Body of pancreas (tissue), 4 donors: Measurements from ENCODE around the gene CUEDC1. TPM values are rescaled to one million over a fixed set of nuclear protein-coding genes. Genes with fewer than 3 reads are reported as not detected.

Experiments used
- ATAC-seq: fragments of 150-250 bp; one replicate; pipeline ENCODE4 v1.9.1; 2016
- DNase-seq, 4 donors: peaks; one replicate each; pipeline ENCODE4 v3.0.0-alpha.2; 2019
- H3K27ac ChIP-seq, 4 donors: fragments of 200-600 bp; sonication (generic); 1 replicate in 3 of 4; 2 replicates in 1 of 4; pipeline versions ENCODE4 v1.5.1 to v1.6.1; 2016 to 2019; ENCODE audit warnings: mild to moderate bottlenecking in 1 of 4, mixed read lengths in 1 of 4, moderate library complexity in 1 of 4
- H3K27me3 ChIP-seq, 2 donors: fragments of 200-600 bp; sonication (generic); one replicate each; pipeline ENCODE4 v1.6.0; 2016; ENCODE audit warnings: mild to moderate bottlenecking in 1 of 2
- H3K36me3 ChIP-seq, 2 donors: fragments of 200-600 bp; sonication (generic); replicated peaks in 1 of 2; 2 replicates each; pipeline ENCODE4 v1.5.1; 2016; ENCODE audit warnings: low read depth in 2 of 2; ENCODE audit not compliant: insufficient read depth in 1 of 2
- H3K4me1 ChIP-seq: fragments of 200-600 bp; sonication (generic); one replicate; pipeline ENCODE4 v1.6.0; 2016
- H3K4me3 ChIP-seq, 2 donors: fragments of 200-600 bp; sonication (generic); 1 replicate in 1 of 2; 2 replicates in 1 of 2; pipeline ENCODE4 v1.5.1; 2016 to 2019
- H3K9me3 ChIP-seq, 3 donors: fragments of 200-600 bp; sonication (generic); 1 replicate in 2 of 3; 2 replicates in 1 of 3; pipeline ENCODE4 v1.5.1; 2016
- CTCF ChIP-seq, 7 experiments: fragments of 450-650 bp in 4 of 7; fragments of 200-600 bp in 3 of 7; sonication (generic) in 3 of 7; IDR thresholded peaks; one replicate each; pipeline ENCODE4 v1.5.1; 2016 to 2019; ENCODE audit warnings: antibody characterized with exemption in 7 of 7
- POLR2A ChIP-seq, 3 donors: fragments of 450-650 bp; IDR thresholded peaks; one replicate each; pipeline ENCODE4 v1.6.1; 2016; ENCODE audit warnings: antibody characterized with exemption in 3 of 3, mild to moderate bottlenecking in 2 of 3
- WGBS, 2 donors: methylation state at CpG; one replicate each; pipeline ENCODE4 v1.1.5; 2017; 5-methylcytosine and 5-hydroxymethylcytosine counted together
- intact Hi-C: fragments of 100-400 bp; cut with DNase I; formaldehyde crosslinking; loops from one replicate; pipeline ENCODE4 v1.15.1; 2023
- total RNA-seq, 2 donors: library from RNA; depleted of rRNA; stranded (reverse); fragments of >200 nt; gene quantifications; one replicate each; pipeline ENCODE4 v1.1.0, GENCODE V29; 2016

The CUEDC1 gene
- total RNA-seq, 2 donors from 2014 or later = 35.8 to 48.1 TPM

- Histone ChIP-seq H3K9me3 (no peaks in the 10 kb centered on the region), H3K4me3 (no peak overlapping the region), H3K27me3 (no peaks in the 10 kb centered on the region), H3K36me3 (no peaks in the 10 kb centered on the region), H3K4me1 (peaks cover 38% of the 10 kb centered on the region), H3K27ac (peak overlapping the region in 1 of 4 donors; percentile 79)
- DNase-seq = no peak
- intact Hi-C loops = no loop called here
- no peak for ATAC-seq
- WGBS, 2 donors = 88 to 91% methylated on average over 16 of the region's 16 CpGs
- TF ChIP-seq POLR2A (IDR thresholded peaks at IDR 0.05) (no peak), CTCF (IDR thresholded peaks at IDR 0.05) (no peak)
These were observed 81.8 kb downstream of the CUEDC1 start for GRCh38 chr17:57873261-57874057.

- intact Hi-C loops = no loop called here
- Histone ChIP-seq H3K4me3 (no peak overlapping the region), H3K9me3 (no peaks in the 10 kb centered on the region), H3K4me1 (peaks cover 47% of the 10 kb centered on the region), H3K36me3 (no peaks in the 10 kb centered on the region), H3K27ac (no peak overlapping the region), H3K27me3 (no peaks in the 10 kb centered on the region)
- no peak for ATAC-seq
- TF ChIP-seq POLR2A (IDR thresholded peaks at IDR 0.05) = no peak
- no peak for TF ChIP-seq CTCF (IDR thresholded peaks at IDR 0.05)
- DNase-seq = no peak
- WGBS, 2 donors = 72 to 88% methylated on average over 12 to 14 of the region's 14 CpGs
These were observed 82.7 kb downstream of the CUEDC1 start for GRCh38 chr17:57872536-57872935.

- DNase-seq = peak in 2 of 4 donors; percentile 38 to 73
- H3K27me3 ChIP-seq = no peaks in the 10 kb centered on the region
- no peaks in the 10 kb centered on the region for H3K36me3 ChIP-seq
- WGBS, 2 donors = 76 to 84% methylated on average over 8 of the region's 8 CpGs
- H3K4me1 ChIP-seq = peaks cover 54% of the 10 kb centered on the region
- no peak for ATAC-seq
- H3K4me3 ChIP-seq = no peak overlapping the region
- intact Hi-C loops = no loop called here
- H3K27ac ChIP-seq = peak overlapping the region in 1 of 4 donors; percentile 41
- TF ChIP-seq POLR2A (IDR thresholded peaks at IDR 0.05) (no peak), CTCF (IDR thresholded peaks at IDR 0.05) (no peak)
- H3K9me3 ChIP-seq = no peaks in the 10 kb centered on the region
These were observed 83.3 kb downstream of the CUEDC1 start for GRCh38 chr17:57871863-57872262.

DNA sequence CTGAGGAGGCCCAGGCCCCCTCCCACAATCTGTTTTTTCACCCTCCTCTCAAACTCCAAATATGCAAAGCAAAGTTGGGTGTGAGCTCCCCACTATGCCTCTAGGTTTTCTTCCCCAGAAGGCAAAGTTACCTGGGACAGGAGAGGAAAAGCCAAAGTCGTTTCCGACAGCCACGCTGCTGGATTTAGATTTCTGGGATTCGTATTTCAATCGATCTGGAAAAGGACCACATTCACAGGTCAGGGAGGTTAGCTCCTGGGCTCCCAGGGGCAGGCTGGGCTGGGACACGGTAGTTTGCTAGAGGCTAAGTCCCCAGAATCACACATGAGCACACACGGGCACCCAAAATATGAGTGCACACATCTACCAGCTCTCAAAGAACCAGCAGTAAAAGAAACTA is 84.1 kb downstream of the CUEDC1 start:
- H3K4me1 ChIP-seq = peaks cover 54% of the 10 kb centered on the region
- no peak overlapping the region for H3K27ac ChIP-seq
- H3K4me3 ChIP-seq = no peak overlapping the region
- WGBS, 2 donors = 79 to 82% methylated on average over 7 of the region's 7 CpGs
- ATAC-seq (no peak), DNase-seq (no peak)
- intact Hi-C loops = no loop called here
- TF ChIP-seq POLR2A (IDR thresholded peaks at IDR 0.05) (no peak), CTCF (IDR thresholded peaks at IDR 0.05) (no peak)
- no peaks in the 10 kb centered on the region for H3K36me3 ChIP-seq
- no peaks in the 10 kb centered on the region for H3K9me3 ChIP-seq
- no peaks in the 10 kb centered on the region for H3K27me3 ChIP-seq

- ATAC-seq = no peak
- H3K4me1 ChIP-seq = peaks cover 45% of the 10 kb centered on the region
- intact Hi-C loops = no loop called here
These were observed 85.0 kb downstream of the CUEDC1 start for GRCh38 chr17:57870283-57870635.

More at GRCh38 chr17:57870283-57870635, 85.0 kb downstream of the CUEDC1 start:
- Histone ChIP-seq H3K27ac (no peak overlapping the region), H3K36me3 (no peaks in the 10 kb centered on the region), H3K4me3 (no peak overlapping the region), H3K27me3 (no peaks in the 10 kb centered on the region), H3K9me3 (no peaks in the 10 kb centered on the region)
- DNase-seq = no peak
- no peak for TF ChIP-seq CTCF (IDR thresholded peaks at IDR 0.05)
- no peak for TF ChIP-seq POLR2A (IDR thresholded peaks at IDR 0.05)
